Fibroblast of the aortic adventitia (primary cell): ENCODE measurements around the gene NRTN. TPM values are rescaled to one million over a fixed set of nuclear protein-coding genes. Genes with fewer than 3 reads are reported as not detected.

Experiments
- DNase-seq: peaks from one replicate; pipeline ENCODE4 v3.0.0-alpha.2; 2010; ENCODE audit warnings: low read depth
- H3K4me3 ChIP-seq: 2 replicates; pipeline ENCODE4 v1.5.1; 2011; ENCODE audit warnings: low read depth, mild to moderate bottlenecking, control low read depth, low read length, moderate library complexity
- CTCF ChIP-seq: IDR thresholded peaks from 2 replicates; pipeline ENCODE4 v1.5.1; 2011; ENCODE audit warnings: mild to moderate bottlenecking, low read length, control low read depth, inconsistent platforms; ENCODE audit not compliant: insufficient read depth
- total RNA-seq: library from RNA; depleted of rRNA; stranded (reverse); fragments of >200 nt; gene quantifications from 2 replicates; pipeline ENCODE4 v1.2.3, GENCODE V29; 2012; ENCODE audit warnings: low replicate concordance

The NRTN gene
- total RNA-seq, 1 donor = 0.09 TPM

DNA sequence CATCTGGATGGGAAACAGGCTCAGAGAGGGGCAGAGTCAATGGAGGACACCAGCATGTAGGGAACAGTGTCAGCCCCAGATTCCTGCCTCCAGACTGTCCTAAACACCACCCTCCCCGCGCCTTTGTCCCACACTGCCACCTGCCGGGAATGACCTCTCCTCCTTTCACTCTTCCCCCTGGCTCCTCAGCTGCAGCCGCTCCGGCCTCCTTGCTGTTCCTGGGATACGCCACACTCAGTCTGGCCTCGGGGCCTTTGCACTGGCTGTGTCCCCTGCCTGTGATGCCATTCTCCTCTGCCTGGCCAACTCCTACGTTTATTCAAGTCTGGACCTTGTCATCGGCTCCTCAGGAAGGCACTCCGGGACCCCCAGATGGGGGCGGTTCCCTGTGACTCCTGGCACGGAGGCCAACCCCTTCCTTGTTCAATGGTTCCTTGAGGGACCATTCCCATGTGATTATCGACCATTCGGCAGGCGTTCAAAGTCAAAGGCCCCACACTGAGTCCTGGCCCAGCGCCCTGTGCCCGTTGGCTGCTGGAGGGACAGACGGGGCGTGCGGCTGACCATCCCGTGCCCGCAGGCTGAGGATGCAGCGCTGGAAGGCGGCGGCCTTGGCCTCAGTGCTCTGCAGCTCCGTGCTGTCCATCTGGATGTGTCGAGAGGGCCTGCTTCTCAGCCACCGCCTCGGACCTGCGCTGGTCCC lies 18.9 kb downstream of the NRTN start:
- H3K4me3 ChIP-seq = no peak overlapping the region
- TF ChIP-seq CTCF = peak; percentile 40
- no peak for DNase-seq

- no peak for DNase-seq
- no peak for TF ChIP-seq CTCF
- H3K4me3 ChIP-seq = no peak overlapping the region
Measured at GRCh38 chr19:5824751-5825150, 19.9 kb downstream of the NRTN start.

- DNase-seq = no peak
- no peak overlapping the region for H3K4me3 ChIP-seq
- TF ChIP-seq CTCF = no peak
Measured at GRCh38 chr19:5825178-5825577, 20.3 kb downstream of the NRTN start.

GRCh38 chr19:5826531-5827341 lies 21.9 kb downstream of the NRTN start:
- TF ChIP-seq CTCF = no peak
- no peak overlapping the region for H3K4me3 ChIP-seq
- DNase-seq = peak; percentile 17

DNA sequence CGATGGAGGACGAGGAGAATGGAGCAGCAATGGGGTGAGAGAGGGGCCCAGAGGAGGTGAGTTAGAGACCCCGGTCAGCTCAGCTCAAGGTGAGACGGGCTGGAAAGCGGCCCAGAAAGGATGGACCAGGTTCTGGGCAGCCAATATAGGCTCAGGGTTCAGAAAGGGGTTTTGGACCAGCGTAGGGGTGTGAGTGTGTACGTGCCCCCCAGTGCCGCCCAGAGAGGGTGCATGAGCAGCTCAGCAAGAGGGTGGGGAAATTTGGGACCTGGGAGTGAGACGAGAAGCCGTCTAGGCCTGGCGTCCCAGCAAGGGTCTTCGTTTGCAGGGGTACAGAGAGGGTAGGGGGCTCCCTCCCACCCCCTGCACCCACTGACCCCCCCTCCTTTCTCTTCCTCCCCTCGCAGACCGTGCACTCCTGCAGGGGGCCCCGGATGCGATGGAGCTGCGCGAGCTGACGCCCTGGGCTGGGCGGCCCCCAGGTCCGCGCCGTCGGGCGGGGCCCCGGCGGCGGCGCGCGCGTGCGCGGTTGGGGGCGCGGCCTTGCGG lies 22.5 kb downstream of the NRTN start:
- no peak for TF ChIP-seq CTCF
- DNase-seq = no peak
- peak overlapping the region; percentile 75 for H3K4me3 ChIP-seq

DNA sequence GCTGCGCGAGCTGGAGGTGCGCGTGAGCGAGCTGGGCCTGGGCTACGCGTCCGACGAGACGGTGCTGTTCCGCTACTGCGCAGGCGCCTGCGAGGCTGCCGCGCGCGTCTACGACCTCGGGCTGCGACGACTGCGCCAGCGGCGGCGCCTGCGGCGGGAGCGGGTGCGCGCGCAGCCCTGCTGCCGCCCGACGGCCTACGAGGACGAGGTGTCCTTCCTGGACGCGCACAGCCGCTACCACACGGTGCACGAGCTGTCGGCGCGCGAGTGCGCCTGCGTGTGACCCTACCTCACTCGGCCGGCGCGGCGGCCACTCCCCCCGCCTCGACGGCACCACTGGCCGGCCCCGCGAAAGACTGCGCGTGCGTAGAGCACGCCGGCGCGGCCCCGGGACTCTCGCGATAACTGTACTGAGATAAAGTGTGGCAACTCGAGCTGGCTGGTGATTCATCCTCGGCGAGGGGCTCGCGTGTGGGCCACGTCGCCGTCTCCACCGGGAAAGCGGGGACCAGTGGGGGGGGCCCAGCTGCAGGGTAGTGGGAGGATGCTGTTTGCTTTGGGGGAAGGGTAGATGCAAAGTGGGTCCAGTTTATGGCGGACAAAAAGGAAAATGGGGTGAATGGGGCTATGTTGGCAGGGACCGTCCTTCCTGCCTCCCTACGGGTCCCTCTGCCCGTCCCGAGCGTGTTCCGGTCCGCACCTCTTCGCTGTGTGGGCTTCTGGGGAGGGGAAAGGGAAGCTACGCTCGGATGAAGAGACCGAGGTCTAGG lies 23.2 kb downstream of the NRTN start:
- no peak for TF ChIP-seq CTCF
- peak; percentile 85 for DNase-seq
- peak overlapping the region; percentile 75 for H3K4me3 ChIP-seq
